Activated T-helper 2 cell treated with anti-CD3 and anti-CD28 coated beads, Interferon-gamma antibody, Interleukin-2, Interleukin-4, amounts not matched to agents 10 μg/mL and 5 μg/mL and 100 μg/mL, durations not matched to agents 14 hours and 24 hours and 36 hours (primary cell): ENCODE measurements around the gene MESD. TPM values are rescaled to one million over a fixed set of nuclear protein-coding genes. Genes with fewer than 3 reads are reported as not detected.

Experiments
- DNase-seq: peaks from one replicate; pipeline ENCODE4 v3.0.0; 2021; ENCODE audit warnings: low spot score
- H3K27ac Mint-ChIP-seq: one replicate; pipeline ENCODE4 v1.8.0; 2021; ENCODE audit warnings: mixed read lengths
- H3K27me3 Mint-ChIP-seq: one replicate; pipeline ENCODE4 v1.8.0; 2021; ENCODE audit warnings: low read depth, mixed read lengths
- H3K36me3 Mint-ChIP-seq: one replicate; pipeline ENCODE4 v1.8.0; 2021; ENCODE audit warnings: low read depth, mixed read lengths
- H3K4me1 Mint-ChIP-seq: one replicate; pipeline ENCODE4 v1.8.0; 2021; ENCODE audit warnings: low read depth, mixed read lengths
- H3K4me3 Mint-ChIP-seq: one replicate; pipeline ENCODE4 v1.8.0; 2021; ENCODE audit warnings: low read depth, mild to moderate bottlenecking, moderate library complexity, mixed read lengths
- H3K9me3 Mint-ChIP-seq: one replicate; pipeline ENCODE4 v1.8.0; 2021; ENCODE audit warnings: mixed read lengths
- intact Hi-C: fragments of 100-400 bp; cut with micrococcal nuclease; formaldehyde crosslinking; loops from one replicate; pipeline ENCODE4 v1.15.1; 2023
- total RNA-seq: library from RNA; stranded (reverse); gene quantifications from 2 replicates; pipeline ENCODE4 v1.2.3, GENCODE V29; 2022

The MESD gene
- total RNA-seq, 1 donor from 2014 or later, result 28.6 TPM

GRCh38 chr15:80931721-80932512 lies 57.7 kb downstream of the MESD start:
- Mint-ChIP-seq H3K27ac (no peak overlapping the region), H3K9me3 (no peaks in the 10 kb centered on the region), H3K27me3 (no peaks in the 10 kb centered on the region), H3K36me3 (no peaks in the 10 kb centered on the region), H3K4me3 (no peak overlapping the region), H3K4me1 (peaks cover 8% of the 10 kb centered on the region)
- intact Hi-C loops, result no loop called here
- DNase-seq, result no peak

- intact Hi-C loops, result no loop called here
- H3K4me1 Mint-ChIP-seq, result peaks cover 8% of the 10 kb centered on the region
These were observed 58.4 kb downstream of the MESD start for GRCh38 chr15:80931191-80931590.

GRCh38 chr15:80929689-80930088 lies 59.9 kb downstream of the MESD start:
- H3K36me3 Mint-ChIP-seq, result no peaks in the 10 kb centered on the region
- H3K4me1 Mint-ChIP-seq, result peaks cover 4% of the 10 kb centered on the region
- H3K27me3 Mint-ChIP-seq, result no peaks in the 10 kb centered on the region
- intact Hi-C loops, result no loop called here
- DNase-seq, result no peak
- H3K27ac Mint-ChIP-seq, result no peak overlapping the region
- H3K9me3 Mint-ChIP-seq, result no peaks in the 10 kb centered on the region
- H3K4me3 Mint-ChIP-seq, result no peak overlapping the region

More at GRCh38 chr15:80931191-80931590, 58.4 kb downstream of the MESD start:
- Mint-ChIP-seq H3K9me3 (no peaks in the 10 kb centered on the region), H3K36me3 (no peaks in the 10 kb centered on the region), H3K4me3 (no peak overlapping the region), H3K27ac (no peak overlapping the region), H3K27me3 (no peaks in the 10 kb centered on the region)
- DNase-seq, result no peak

- Mint-ChIP-seq H3K4me1 (no peaks in the 10 kb centered on the region), H3K9me3 (no peaks in the 10 kb centered on the region), H3K4me3 (no peak overlapping the region), H3K27ac (no peak overlapping the region), H3K27me3 (no peaks in the 10 kb centered on the region), H3K36me3 (no peaks in the 10 kb centered on the region)
- no peak for DNase-seq
- intact Hi-C loops, result no loop called here
These were observed 60.4 kb downstream of the MESD start for GRCh38 chr15:80929225-80929624.

GRCh38 chr15:80926126-80926525 lies 63.5 kb downstream of the MESD start:
- no peak overlapping the region for H3K4me3 Mint-ChIP-seq
- H3K36me3 Mint-ChIP-seq, result no peaks in the 10 kb centered on the region
- H3K9me3 Mint-ChIP-seq, result no peaks in the 10 kb centered on the region
- no peaks in the 10 kb centered on the region for H3K27me3 Mint-ChIP-seq
- intact Hi-C loops, result no loop called here
- peaks cover 4% of the 10 kb centered on the region for H3K4me1 Mint-ChIP-seq
- DNase-seq, result no peak
- H3K27ac Mint-ChIP-seq, result no peak overlapping the region

- Mint-ChIP-seq H3K9me3 (no peaks in the 10 kb centered on the region), H3K27ac (no peak overlapping the region), H3K36me3 (no peaks in the 10 kb centered on the region), H3K4me1 (peaks cover 8% of the 10 kb centered on the region), H3K4me3 (no peak overlapping the region), H3K27me3 (no peaks in the 10 kb centered on the region)
- intact Hi-C loops, result no loop called here
- no peak for DNase-seq
These were observed 64.0 kb downstream of the MESD start for GRCh38 chr15:80925597-80926059.

- H3K36me3 Mint-ChIP-seq, result no peaks in the 10 kb centered on the region
- H3K27me3 Mint-ChIP-seq, result no peaks in the 10 kb centered on the region
- no peak overlapping the region for H3K27ac Mint-ChIP-seq
- intact Hi-C loops, result no loop called here
- H3K9me3 Mint-ChIP-seq, result no peaks in the 10 kb centered on the region
- DNase-seq, result no peak
- H3K4me3 Mint-ChIP-seq, result no peak overlapping the region
- H3K4me1 Mint-ChIP-seq, result peaks cover 17% of the 10 kb centered on the region
These were observed 65.3 kb downstream of the MESD start for GRCh38 chr15:80924278-80924677.

- Mint-ChIP-seq H3K9me3 (no peaks in the 10 kb centered on the region), H3K4me3 (no peak overlapping the region), H3K27ac (no peak overlapping the region), H3K36me3 (no peaks in the 10 kb centered on the region), H3K4me1 (peaks cover 17% of the 10 kb centered on the region), H3K27me3 (no peaks in the 10 kb centered on the region)
- DNase-seq, result no peak
- intact Hi-C loops, result no loop called here
These were observed 66.0 kb downstream of the MESD start for GRCh38 chr15:80923668-80924067.

- H3K4me3 Mint-ChIP-seq, result no peak overlapping the region
- H3K27ac Mint-ChIP-seq, result no peak overlapping the region
- peaks cover 17% of the 10 kb centered on the region for H3K4me1 Mint-ChIP-seq
- no peaks in the 10 kb centered on the region for H3K9me3 Mint-ChIP-seq
- no peaks in the 10 kb centered on the region for H3K27me3 Mint-ChIP-seq
- H3K36me3 Mint-ChIP-seq, result no peaks in the 10 kb centered on the region
- intact Hi-C loops, result no loop called here
- no peak for DNase-seq
These were observed 67.7 kb downstream of the MESD start for GRCh38 chr15:80921736-80922410.

- Mint-ChIP-seq H3K36me3 (no peaks in the 10 kb centered on the region), H3K4me3 (no peak overlapping the region), H3K9me3 (no peaks in the 10 kb centered on the region), H3K27ac (no peak overlapping the region), H3K4me1 (peaks cover 17% of the 10 kb centered on the region), H3K27me3 (no peaks in the 10 kb centered on the region)
- intact Hi-C loops, result no loop called here
- DNase-seq, result no peak
These were observed 69.3 kb downstream of the MESD start for GRCh38 chr15:80920271-80920699.

- no peak for DNase-seq
- intact Hi-C loops, result no loop called here
- H3K36me3 Mint-ChIP-seq, result no peaks in the 10 kb centered on the region
- no peaks in the 10 kb centered on the region for H3K27me3 Mint-ChIP-seq
- peaks cover 13% of the 10 kb centered on the region for H3K4me1 Mint-ChIP-seq
- H3K9me3 Mint-ChIP-seq, result no peaks in the 10 kb centered on the region
- no peak overlapping the region for H3K27ac Mint-ChIP-seq
- H3K4me3 Mint-ChIP-seq, result no peak overlapping the region
These were observed 71.3 kb downstream of the MESD start for GRCh38 chr15:80918196-80918783.

GRCh38 chr15:80916056-80916455 lies 73.6 kb downstream of the MESD start:
- intact Hi-C loops, result no loop called here
- no peaks in the 10 kb centered on the region for H3K27me3 Mint-ChIP-seq
- no peaks in the 10 kb centered on the region for H3K9me3 Mint-ChIP-seq
- no peaks in the 10 kb centered on the region for H3K36me3 Mint-ChIP-seq
- DNase-seq, result no peak
- H3K4me1 Mint-ChIP-seq, result peaks cover 13% of the 10 kb centered on the region
- H3K27ac Mint-ChIP-seq, result no peak overlapping the region
- no peak overlapping the region for H3K4me3 Mint-ChIP-seq

GRCh38 chr15:80915472-80915871 lies 74.1 kb downstream of the MESD start:
- intact Hi-C loops, result no loop called here
- Mint-ChIP-seq H3K27ac (no peak overlapping the region), H3K4me3 (no peak overlapping the region), H3K4me1 (peaks cover 8% of the 10 kb centered on the region), H3K9me3 (no peaks in the 10 kb centered on the region), H3K36me3 (no peaks in the 10 kb centered on the region), H3K27me3 (no peaks in the 10 kb centered on the region)
- DNase-seq, result no peak
